ENCODE results near the gene PLCH1.

Gene PLCH1

DNA sequence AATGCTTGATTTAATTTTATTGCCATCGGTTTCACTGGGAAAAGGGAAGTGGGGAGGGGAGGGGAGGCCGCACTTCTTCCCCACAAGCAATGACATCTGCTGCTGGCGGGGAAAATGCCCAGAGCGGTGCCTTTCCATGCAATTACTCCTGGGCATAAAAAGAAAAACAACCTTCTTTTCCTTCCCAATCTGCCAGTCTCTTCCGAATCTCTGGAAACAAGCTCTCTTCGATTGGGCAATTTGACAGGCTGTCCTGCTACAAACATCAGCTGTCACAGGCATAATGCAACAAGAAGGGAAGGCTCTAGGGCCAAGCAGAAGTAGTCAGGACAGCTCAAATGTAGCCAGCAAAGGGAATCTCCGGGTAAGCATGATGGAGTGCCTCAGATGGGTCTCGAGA lies 358.0 kb downstream of the PLCH1 start:
- no peaks in the 10 kb centered on the region for H3K9me3 Mint-ChIP-seq
- H3K4me1 Mint-ChIP-seq: no peaks in the 10 kb centered on the region
- DNase-seq (ENCODE audit: low spot score in 2 of 2) (no peak), ATAC-seq (no peak)
- H3K4me3 Mint-ChIP-seq: no peak overlapping the region
- no peaks in the 10 kb centered on the region for H3K36me3 Mint-ChIP-seq
- H3K27ac Mint-ChIP-seq: no peak overlapping the region

DNA sequence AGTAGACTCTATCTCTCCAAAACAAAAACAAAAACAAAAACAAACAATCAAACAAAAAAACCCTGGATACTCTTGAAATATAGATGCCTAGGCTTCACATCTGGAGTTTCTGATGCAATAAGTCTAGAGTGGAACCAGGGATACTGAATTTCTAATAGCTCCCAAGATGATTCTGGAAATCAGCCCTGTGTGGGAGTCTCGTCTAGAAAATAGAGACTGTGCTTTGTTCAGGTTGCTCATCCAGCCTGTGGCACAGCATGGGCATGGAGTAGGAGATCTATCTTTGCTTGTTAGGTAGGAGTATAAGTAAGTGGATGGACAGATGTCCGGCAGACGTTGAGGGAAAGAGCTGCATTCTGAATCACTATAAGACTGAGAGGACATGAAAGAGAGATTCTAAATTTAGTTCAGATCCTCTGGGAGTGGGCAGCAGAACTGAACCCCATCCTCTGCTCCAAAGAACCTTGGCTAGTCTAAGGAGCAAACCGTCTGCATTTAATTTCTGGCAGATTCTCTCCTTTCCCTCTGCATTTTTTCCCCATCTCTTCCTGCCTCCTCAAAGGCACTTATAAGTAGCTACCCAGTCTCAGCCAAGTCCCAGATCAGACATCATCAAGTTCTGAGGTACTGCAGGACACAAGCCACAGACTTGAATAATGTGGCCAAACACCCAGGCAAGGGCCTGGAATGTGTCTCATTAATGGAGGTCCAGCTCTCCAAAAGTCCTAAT lies 358.8 kb downstream of the PLCH1 start:
- H3K36me3 Mint-ChIP-seq: no peaks in the 10 kb centered on the region
- H3K4me3 Mint-ChIP-seq: no peak overlapping the region

DNA sequence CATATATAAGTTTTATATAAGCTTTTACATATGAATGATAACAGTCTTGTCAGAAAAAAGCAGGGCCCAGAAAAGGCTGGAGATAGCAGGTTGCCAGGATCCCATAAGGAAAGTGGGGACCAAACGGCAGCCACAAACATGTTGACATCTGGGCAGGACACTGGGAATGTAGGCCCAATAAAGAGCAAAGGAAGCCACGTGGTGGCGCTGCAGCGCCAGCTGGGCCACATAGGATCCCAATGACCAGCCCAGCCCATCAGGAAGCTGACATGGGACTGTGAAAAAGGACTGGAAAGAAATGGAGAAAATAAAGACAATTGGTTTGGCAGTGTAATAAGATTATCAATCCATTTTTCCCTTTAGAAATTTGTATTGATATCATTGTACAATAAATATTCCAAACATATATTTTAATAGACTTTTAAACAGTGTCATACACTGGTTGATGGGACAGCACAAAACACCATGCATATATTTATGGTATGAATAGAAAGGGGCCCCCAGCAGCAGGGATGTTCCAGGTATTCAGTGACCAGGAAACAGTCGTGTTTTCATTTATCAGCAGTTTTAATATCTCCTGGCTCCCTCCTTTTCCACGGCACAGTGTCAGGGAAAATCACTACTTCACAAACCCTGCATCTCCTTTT lies 362.4 kb downstream of the PLCH1 start:
- H3K27ac Mint-ChIP-seq: no peak overlapping the region
- ATAC-seq: no peak

More for the DNA sequence above, 358.8 kb downstream of the PLCH1 start:
- H3K27ac Mint-ChIP-seq: no peak overlapping the region
- ATAC-seq: peak; percentile 51
- no peak for DNase-seq (ENCODE audit: low spot score in 2 of 2)
- H3K4me1 Mint-ChIP-seq: no peaks in the 10 kb centered on the region
- no peaks in the 10 kb centered on the region for H3K9me3 Mint-ChIP-seq

DNA sequence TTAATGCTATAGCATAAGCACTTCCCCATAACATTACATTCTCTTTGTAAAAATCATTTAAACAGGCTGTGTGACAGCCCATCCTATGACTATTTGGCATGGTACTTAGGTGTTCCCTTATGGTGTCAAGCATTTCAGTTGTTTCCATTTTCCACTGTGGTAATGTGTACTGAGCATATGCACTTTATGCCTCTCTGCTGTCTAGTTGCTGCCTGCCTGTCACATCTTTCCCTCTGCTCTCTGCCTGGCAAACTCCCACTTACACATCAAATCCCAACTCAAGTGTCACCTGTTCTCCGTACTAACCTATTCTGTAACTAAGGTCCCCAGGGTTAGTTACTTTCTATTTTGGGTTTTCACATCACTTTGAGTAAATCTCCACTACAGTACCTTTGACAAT lies 367.0 kb downstream of the PLCH1 start:
- DNase-seq (ENCODE audit: low spot score in 2 of 2): no peak
- no peaks in the 10 kb centered on the region for H3K9me3 Mint-ChIP-seq
- no peak for ATAC-seq
- no peak overlapping the region for H3K4me3 Mint-ChIP-seq
- no peak overlapping the region for H3K27ac Mint-ChIP-seq
- no peaks in the 10 kb centered on the region for H3K4me1 Mint-ChIP-seq
- H3K36me3 Mint-ChIP-seq: no peaks in the 10 kb centered on the region

More for the DNA sequence above, 362.4 kb downstream of the PLCH1 start:
- Mint-ChIP-seq H3K4me1 (no peaks in the 10 kb centered on the region), H3K36me3 (no peaks in the 10 kb centered on the region), H3K4me3 (no peak overlapping the region), H3K9me3 (no peaks in the 10 kb centered on the region)
- no peak for DNase-seq (ENCODE audit: low spot score in 2 of 2)

DNA sequence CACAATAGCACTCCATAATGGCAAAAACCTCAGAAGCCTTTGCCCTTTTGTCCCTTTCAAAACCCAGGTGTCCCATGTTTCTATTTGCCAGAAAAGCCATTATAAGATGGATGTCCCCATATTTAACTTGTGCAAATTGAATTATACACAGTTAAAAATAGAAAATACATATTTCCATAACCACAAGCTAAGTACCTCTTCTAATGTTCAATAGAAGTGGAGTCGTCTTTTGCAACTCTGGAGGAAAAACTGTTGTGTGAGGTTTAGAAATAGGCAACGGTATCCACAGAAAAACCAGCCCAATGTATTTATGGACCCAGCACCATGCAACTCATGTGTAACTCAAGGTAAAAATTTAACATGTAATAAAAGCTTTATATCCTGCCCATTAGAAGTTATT lies 367.8 kb downstream of the PLCH1 start:
- DNase-seq (ENCODE audit: low spot score in 2 of 2): no peak
- Mint-ChIP-seq H3K9me3 (no peaks in the 10 kb centered on the region), H3K4me3 (no peak overlapping the region), H3K36me3 (no peaks in the 10 kb centered on the region), H3K27ac (no peak overlapping the region), H3K4me1 (no peaks in the 10 kb centered on the region)
- no peak for ATAC-seq

DNA sequence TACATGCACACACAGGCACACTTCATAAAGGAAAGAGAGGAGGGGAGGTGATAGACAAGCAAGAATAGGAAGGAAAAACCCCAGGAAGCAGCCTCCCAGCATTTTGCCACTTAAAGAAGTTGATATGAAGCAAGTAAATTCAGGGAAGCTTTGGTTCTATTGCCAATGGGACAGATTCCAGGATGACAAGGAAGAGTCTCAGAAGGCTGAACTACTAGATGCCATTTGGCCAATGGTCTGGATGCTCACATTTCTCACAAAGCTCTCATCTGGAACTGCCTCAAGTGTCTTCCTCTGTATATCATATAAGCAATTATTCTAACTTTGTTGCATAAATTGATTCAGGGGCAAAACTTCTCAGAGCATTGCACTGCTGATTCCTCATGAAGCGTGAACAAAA lies 372.6 kb downstream of the PLCH1 start:
- DNase-seq (ENCODE audit: low spot score in 2 of 2) (no peak), ATAC-seq (no peak)
- no peak overlapping the region for H3K4me3 Mint-ChIP-seq
- no peaks in the 10 kb centered on the region for H3K9me3 Mint-ChIP-seq
- no peak overlapping the region for H3K27ac Mint-ChIP-seq
- no peaks in the 10 kb centered on the region for H3K36me3 Mint-ChIP-seq
- no peaks in the 10 kb centered on the region for H3K4me1 Mint-ChIP-seq

DNA sequence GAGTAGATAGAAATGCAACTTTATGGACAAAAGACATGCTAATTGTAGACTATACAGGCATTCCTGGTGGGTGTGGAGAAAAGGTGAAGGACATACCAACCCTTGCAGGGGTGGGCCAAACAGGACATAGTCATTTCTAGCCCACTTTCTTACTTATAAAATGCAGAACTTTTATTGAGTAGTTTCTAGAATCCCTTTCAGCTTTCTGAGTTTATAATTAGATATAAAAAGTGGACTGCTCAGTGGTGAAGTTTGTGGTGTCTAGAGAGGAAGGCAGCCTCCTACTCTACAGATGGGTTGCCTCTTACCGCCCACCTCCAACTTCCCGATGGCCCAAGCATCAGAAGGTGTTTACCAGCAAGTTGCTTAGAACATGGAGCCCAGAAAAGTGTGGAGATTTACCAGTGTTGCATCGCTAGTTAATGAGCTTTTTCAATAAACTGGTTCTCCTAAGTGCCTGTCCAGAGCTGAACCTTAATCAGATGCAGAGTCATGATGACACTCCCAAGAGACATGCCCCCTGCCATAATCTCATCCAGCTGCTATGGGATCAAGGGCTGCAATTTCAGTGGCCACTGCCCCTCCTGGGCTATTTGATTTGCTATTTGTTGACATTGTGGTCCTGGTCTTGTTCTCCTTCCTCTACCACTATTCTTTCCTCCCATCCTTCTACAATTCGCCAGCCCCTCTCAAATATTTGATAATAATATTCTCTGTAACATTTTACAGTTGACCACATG lies 373.9 kb downstream of the PLCH1 start:
- no peaks in the 10 kb centered on the region for H3K9me3 Mint-ChIP-seq
- peak; percentile 19 for ATAC-seq
- no peak for DNase-seq (ENCODE audit: low spot score in 2 of 2)
- H3K27ac Mint-ChIP-seq: no peak overlapping the region
- no peak overlapping the region for H3K4me3 Mint-ChIP-seq
- no peaks in the 10 kb centered on the region for H3K4me1 Mint-ChIP-seq
- H3K36me3 Mint-ChIP-seq: no peaks in the 10 kb centered on the region

DNA sequence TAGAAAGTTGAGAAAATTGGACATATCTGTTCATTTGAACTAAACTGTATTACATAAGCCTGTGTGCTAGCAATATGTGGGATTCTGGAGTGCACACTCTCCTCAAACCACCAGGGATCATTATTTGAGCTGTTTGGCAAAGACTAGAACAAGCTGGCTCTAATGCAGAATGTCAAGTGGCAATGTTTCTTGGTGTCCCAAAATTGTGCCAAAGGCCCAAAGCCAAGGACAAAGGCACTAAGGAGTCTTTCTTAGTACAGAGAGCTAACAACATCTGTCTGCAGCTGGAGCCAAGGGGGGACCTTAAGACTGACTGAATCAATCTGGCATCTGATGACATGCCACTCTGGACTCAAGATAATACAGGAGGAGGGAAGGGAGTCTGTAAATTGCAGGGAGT lies 374.7 kb downstream of the PLCH1 start:
- no peak for ATAC-seq
- no peaks in the 10 kb centered on the region for H3K4me1 Mint-ChIP-seq
- DNase-seq (ENCODE audit: low spot score in 2 of 2): no peak
- no peaks in the 10 kb centered on the region for H3K9me3 Mint-ChIP-seq
- H3K4me3 Mint-ChIP-seq: no peak overlapping the region
- no peaks in the 10 kb centered on the region for H3K36me3 Mint-ChIP-seq
- H3K27ac Mint-ChIP-seq: no peak overlapping the region

DNA sequence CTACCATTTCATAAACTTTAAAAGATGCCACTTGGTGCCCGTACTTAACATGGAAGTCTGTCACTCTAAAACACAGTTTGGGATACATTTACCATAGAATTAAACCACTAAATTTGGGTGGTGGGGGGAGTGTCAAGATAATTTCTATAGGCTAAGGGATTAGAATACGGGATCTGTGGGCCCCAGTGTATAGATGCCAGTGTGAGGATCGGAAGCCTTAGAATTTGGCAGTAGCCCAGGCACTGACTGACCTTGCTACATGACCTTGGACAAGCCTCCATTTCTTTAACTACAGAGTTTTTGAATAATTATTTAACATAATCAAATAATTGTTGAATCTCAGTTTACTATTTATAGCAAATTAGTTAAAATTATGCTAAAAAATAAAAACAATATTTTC lies 375.1 kb downstream of the PLCH1 start:
- H3K27ac Mint-ChIP-seq: no peak overlapping the region
- H3K36me3 Mint-ChIP-seq: no peaks in the 10 kb centered on the region
- no peak for DNase-seq (ENCODE audit: low spot score in 2 of 2)
- no peak for ATAC-seq
- no peak overlapping the region for H3K4me3 Mint-ChIP-seq
- H3K9me3 Mint-ChIP-seq: no peaks in the 10 kb centered on the region
- no peaks in the 10 kb centered on the region for H3K4me1 Mint-ChIP-seq

DNA sequence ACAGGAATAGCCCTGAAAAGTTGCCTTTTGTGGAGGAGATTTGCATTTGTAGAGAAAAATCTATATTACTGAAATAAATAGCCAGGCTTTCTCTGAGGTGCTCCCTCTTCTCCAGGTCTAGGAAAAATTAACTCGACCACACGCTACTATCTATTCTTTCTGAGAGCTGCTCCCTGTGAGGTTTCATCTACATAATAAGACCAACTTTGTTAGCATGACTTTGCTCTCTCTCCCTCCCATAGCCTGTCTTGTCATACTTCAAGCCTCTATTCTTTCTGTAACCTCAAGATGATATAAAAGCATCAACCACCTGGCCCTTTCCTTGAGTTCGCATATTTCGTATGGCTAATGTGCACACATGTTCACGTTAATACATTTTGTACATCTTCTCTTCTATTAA lies 375.6 kb downstream of the PLCH1 start:
- Mint-ChIP-seq H3K27ac (no peak overlapping the region), H3K4me1 (no peaks in the 10 kb centered on the region), H3K9me3 (peaks cover 1% of the 10 kb centered on the region), H3K4me3 (no peak overlapping the region), H3K36me3 (no peaks in the 10 kb centered on the region)
- no peak for DNase-seq (ENCODE audit: low spot score in 2 of 2)
- no peak for ATAC-seq

DNA sequence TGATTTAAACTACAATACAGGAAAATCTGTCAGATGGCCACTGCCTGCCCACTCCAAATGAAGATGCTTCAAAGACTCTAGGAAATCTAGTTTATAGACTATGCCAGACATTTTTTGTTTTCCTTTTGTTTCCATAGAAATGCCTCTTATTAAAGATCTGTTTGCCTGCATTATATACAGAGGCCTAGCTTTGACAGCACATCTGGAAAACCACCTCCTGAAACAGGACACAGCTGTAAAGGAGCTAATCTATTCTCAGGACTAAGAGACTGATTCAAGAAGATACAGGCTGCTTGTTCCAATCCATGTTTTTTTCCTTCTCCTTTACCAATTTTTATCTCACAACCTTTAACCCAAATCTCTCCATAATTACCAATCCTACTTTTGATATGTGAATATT lies 376.1 kb downstream of the PLCH1 start:
- H3K4me1 Mint-ChIP-seq: no peaks in the 10 kb centered on the region
- H3K27ac Mint-ChIP-seq: no peak overlapping the region
- DNase-seq (ENCODE audit: low spot score in 2 of 2) (no peak), ATAC-seq (no peak)
- no peak overlapping the region for H3K4me3 Mint-ChIP-seq
- peaks cover 3% of the 10 kb centered on the region for H3K9me3 Mint-ChIP-seq
- no peaks in the 10 kb centered on the region for H3K36me3 Mint-ChIP-seq

DNA sequence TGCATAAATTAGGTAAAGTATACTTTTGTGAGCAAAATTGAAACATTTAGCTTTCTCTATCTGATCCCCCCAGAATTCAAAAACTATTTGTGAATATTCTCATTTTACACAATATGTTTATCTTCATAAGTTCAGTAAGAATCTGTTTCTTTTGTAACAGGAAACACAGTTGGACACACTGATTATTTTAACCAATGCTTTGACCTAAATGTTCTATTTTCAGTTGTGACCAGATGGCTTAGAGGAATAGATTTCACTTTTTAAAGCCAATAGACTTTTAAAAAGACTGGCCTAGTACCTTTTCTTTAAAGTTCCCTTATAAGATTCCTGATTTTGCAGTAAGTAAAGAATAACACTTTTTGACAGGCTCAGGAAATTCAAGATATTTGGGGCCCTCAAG lies 377.4 kb downstream of the PLCH1 start:
- no peak overlapping the region for H3K27ac Mint-ChIP-seq
- ATAC-seq (no peak), DNase-seq (ENCODE audit: low spot score in 2 of 2) (no peak)
- H3K9me3 Mint-ChIP-seq: peaks cover 3% of the 10 kb centered on the region
- no peak overlapping the region for H3K4me3 Mint-ChIP-seq
- H3K4me1 Mint-ChIP-seq: no peaks in the 10 kb centered on the region
- H3K36me3 Mint-ChIP-seq: no peaks in the 10 kb centered on the region

DNA sequence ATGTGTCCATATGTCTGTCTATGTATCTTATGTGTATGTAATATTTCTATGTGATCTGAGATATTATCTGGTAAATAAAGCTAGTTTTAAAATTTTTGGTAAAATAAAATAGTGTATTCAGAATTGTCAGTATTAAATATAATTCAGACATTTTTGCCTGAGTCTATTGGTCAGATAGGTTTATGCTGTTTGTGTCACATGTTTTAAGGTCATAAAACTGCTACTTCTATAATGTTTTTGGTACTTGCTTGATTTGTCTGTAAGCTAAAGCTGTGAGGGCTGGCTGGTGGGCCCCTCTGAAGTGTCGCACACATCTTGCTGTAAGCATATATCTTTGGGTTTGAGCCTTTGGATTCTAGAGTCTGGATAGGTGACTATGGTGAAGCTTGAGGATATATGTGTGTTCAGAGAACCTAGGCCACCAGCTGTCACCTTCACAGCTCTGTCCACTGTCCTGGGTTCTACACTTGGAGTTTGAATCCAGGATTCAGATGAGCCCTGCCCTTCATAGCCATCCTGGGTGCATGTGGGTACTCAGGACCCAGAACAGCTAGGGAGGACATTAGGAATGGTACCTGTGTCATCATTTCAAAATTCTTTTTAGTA lies 379.6 kb downstream of the PLCH1 start:
- no peaks in the 10 kb centered on the region for H3K36me3 Mint-ChIP-seq
- no peak for ATAC-seq
- no peak overlapping the region for H3K27ac Mint-ChIP-seq
- H3K9me3 Mint-ChIP-seq: peaks cover 3% of the 10 kb centered on the region
- no peak overlapping the region for H3K4me3 Mint-ChIP-seq
- no peak for DNase-seq (ENCODE audit: low spot score in 2 of 2)
- H3K4me1 Mint-ChIP-seq: no peaks in the 10 kb centered on the region

DNA sequence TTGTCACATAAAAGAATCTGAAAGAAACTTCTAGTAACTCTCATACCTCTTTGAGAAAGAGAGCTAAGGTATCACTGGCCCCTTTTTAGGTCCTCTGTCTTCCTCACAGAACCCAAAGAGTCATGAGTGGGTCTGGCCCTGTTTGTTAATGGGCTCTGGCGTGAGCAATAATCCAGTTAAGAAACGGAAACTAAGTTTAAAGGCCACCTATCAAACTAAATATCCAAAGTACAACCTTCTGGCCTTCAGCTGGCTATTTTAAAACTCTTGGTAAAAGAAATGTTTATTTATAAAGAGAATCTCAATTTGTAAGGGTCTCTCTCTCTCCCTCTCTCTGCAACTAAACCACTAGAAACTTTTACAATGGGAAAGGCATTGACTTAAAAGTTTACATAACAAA lies 380.4 kb downstream of the PLCH1 start:
- H3K27ac Mint-ChIP-seq: no peak overlapping the region
- H3K9me3 Mint-ChIP-seq: peaks cover 3% of the 10 kb centered on the region
- no peak overlapping the region for H3K4me3 Mint-ChIP-seq
- no peak for ATAC-seq
- H3K4me1 Mint-ChIP-seq: no peaks in the 10 kb centered on the region
- no peak for DNase-seq (ENCODE audit: low spot score in 2 of 2)
- no peaks in the 10 kb centered on the region for H3K36me3 Mint-ChIP-seq

DNA sequence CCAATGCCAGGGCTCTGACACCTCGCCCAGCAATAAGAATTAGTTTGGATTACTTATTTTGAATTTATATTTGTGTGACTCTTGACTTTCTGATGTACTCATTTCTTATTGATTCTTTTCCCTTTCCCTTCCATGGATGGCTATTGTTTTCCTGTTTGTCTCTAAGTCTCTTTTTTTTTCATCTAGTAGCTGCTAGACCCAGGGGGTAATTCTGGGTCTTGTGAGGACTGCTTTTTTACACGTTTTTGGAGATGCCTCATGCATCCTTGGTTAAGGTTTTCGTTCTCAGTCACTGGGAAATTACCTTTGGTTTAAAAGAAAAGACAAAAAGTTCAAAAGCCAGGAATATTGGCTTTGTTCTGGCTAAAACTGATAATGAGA lies 381.2 kb downstream of the PLCH1 start:
- no peaks in the 10 kb centered on the region for H3K4me1 Mint-ChIP-seq
- H3K9me3 Mint-ChIP-seq: peaks cover 3% of the 10 kb centered on the region
- H3K27ac Mint-ChIP-seq: no peak overlapping the region
- ATAC-seq: no peak
- no peak for DNase-seq (ENCODE audit: low spot score in 2 of 2)
- H3K4me3 Mint-ChIP-seq: no peak overlapping the region
- H3K36me3 Mint-ChIP-seq: no peaks in the 10 kb centered on the region

All from stimulated activated effector memory CD8-positive, alpha-beta T cell treated with anti-CD3 and anti-CD28 coated beads, Interleukin-12 subunit alpha, Interleukin-12 subunit beta, amount 100 ng/mL, for 72 hours (primary cell).